HS-27A (cell line): ENCODE data around the gene MZB1.
"Not testable (repeated sequence)": the region's sequence is repeated elsewhere in the genome, so short reads cannot be mapped to it uniquely, and the experiment has no call there.

Experiments
- DNase-seq: peaks from one replicate; pipeline ENCODE4 v3.0.0-alpha.2; 2012; ENCODE audit warnings: low read depth, missing footprints

Gene MZB1

DNA sequence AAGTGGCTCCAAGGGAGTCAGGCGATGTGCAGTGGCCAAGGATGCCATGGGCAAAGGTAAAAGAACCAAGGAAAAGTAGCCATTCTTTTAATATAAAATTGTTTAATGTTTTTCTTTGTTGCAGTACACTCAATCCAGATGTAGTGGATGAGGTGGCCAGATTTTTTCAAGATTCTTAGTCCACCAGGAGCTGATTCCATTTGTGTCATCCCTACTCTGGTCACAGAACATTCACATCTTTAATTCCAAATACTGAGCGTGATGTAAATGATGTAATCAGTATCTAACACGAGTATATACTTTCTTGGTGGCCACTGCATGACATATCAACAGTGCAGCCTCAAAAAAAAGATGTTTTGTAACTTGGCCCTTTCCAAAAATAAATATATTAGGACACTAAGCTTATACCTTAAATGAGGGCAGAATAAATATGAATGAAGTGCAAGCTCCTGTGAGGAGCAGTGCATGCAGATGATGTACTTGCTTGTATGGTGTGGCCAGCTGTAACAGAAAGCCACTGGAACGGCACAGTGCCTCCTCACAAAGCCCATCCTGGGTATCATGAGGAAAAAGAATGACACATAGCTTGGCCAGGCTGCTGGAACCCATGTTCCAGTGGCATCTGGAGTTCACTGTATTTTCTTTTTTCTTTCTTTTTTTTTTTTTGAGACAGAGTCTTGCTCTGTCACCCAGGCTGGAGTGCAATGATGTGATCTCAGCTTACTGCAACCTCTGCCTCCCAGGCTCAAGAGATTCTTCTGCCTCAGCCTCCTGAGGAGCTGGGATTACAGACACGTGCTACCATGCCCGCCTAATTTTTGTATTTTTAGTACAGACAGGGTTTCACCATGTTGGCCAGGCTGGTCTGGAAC, 20.6 kb upstream of the MZB1 start:
- no peak for DNase-seq

DNA sequence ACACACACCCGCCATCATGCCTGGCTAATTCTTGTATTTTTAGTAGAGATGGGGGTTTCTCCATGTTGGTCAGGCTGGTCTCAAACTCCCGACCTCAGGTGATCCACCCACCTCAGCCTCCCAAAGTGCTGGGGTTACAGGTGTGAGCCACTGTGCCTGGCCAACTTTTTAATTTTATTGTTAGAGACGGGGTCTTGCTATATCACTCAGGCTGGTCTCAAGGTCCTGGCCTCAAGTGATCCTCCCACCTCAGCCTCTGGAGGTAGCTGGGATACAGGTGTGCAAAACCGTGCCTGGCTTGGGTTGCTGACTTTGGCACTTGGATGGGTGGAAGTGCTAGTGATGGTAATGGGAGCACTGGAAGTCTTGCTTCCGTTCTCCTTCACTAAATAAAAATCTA, 19.4 kb upstream of the MZB1 start:
- DNase-seq = not testable (repeated sequence)

DNA sequence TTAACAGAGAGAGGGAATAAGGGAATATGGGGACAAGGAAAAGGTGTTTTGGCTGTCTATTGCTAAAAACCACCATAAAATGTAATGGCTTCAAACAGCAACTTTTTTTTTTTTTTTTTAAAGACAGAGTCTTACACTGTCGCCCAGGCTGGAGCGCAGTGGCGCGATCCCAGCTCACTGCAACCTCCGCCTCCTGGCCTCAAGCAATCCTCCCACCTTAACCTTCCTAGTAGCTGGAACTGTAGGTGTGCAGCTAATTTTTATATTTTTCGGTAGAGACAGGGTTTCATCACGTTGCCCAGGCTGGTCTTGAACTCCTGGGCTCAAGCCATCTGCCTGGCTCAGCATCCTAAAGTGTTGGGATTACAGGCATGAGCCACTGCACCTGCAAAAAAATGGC, 18.5 kb upstream of the MZB1 start:
- no peak for DNase-seq

DNA sequence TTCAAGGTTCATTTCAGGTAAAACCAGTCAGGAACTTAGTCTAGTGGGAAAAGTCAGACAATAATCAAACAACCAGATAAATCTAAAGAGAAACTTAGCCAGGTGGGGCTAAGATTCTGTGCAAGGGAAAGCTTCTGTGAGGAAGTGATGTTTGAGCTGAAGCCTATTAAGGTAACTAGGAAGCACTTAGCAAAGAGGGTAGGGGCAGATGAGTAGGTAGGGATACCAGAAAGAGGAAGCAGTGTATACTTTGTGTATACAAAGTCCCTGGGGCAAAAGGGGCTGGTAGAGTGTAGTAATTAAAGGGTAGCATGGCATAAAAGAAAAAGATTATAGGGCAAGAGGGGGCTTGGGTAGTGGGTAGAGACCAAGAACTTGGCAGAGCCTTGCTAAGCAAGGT, 17.8 kb upstream of the MZB1 start:
- no peak for DNase-seq

DNA sequence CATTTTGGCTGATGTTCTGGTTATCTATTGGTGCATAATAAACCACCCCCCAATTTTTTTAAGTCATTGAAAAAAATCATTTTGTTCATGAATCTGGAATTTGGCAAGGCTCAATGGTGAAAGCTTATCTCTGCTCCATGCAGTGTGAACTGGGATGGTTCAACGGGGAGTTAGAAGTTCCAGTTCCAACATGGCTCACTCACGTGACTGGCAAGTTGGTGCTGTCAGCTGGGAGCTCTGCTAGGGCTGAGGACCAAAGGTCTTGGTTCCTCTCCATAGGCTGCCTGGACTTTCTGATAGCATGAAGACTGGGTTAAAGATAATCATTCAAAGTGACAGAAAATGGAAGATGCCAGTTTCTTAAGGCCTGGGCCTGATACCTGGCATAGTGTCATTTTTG, 17.2 kb upstream of the MZB1 start:
- no peak for DNase-seq

DNA sequence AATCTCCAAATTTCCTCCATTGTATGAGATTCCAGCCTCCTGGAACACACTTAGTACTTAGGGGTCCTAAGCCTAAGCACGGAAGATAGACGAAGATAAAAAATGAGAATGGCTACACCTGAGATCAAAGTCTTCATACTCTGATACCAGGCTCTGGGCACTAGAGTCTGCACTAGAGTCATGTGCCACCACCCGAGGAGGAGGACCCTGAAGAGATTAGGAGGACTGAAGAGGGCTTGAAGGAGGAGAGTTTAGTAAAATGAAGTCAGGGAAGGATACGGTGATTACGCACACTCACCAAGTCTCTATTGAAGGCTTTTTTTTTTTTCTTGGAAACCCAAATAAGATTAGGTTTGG, 14.7 kb upstream of the MZB1 start:
- DNase-seq = no peak

DNA sequence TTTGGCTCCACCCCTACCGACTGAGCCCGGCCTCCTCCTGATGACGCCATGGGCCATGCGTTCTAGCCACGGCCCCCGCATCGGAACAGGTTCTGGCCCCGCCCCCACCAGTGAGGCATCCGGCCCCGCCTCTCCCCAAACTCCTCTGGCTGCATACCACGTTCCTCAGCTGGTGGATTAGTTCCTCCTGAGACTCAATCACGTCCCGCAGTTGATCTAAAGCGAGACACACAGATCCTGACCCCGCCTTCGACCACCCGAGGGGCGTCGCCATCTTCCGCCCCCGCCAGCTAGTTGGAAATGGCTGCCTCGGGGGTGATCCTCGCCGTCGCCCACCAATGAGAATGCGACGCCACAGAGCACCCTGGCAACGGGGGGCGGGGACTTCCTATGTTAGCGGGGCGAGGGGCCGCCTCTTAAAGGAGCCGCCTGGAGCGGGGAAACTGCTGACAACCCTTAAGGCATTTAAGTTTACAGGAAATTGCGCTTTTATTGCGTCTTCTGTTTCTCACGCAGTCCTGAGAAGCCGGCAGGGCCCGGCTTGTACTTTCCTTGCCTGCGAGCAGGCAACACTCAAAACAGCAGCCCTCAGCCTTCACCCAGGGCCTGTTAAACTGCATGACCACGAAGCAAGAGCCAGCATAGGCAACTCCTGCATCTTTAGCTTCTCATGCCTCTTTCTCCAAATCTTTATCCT, 14.2 kb upstream of the MZB1 start, which contains the start of gene SPATA24:
Gene SPATA24, minus strand, starts transcription at position 303 of the 697 bp plus-strand sequence. Its CDS starts 29 bp downstream, at position 274.
- DNase-seq = peak; percentile 73

DNA sequence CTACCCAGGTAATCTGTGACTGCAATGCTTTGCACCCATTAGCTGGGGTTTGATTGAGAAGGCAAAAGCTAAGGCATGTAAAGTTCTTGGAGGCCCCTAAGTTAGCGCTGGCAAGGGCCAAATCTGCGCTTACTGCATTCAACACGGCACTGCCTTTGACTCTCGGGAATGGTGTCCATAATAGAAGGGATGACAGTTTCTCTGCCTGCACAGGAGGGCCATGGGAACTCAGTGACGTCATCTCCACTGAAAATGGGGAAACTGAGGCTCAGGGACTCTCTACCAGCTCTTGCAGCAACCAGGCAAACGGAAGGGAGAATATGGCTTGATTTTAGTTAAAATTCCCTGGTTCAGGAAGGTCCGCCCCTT, 13.7 kb upstream of the MZB1 start:
- DNase-seq = no peak

DNA sequence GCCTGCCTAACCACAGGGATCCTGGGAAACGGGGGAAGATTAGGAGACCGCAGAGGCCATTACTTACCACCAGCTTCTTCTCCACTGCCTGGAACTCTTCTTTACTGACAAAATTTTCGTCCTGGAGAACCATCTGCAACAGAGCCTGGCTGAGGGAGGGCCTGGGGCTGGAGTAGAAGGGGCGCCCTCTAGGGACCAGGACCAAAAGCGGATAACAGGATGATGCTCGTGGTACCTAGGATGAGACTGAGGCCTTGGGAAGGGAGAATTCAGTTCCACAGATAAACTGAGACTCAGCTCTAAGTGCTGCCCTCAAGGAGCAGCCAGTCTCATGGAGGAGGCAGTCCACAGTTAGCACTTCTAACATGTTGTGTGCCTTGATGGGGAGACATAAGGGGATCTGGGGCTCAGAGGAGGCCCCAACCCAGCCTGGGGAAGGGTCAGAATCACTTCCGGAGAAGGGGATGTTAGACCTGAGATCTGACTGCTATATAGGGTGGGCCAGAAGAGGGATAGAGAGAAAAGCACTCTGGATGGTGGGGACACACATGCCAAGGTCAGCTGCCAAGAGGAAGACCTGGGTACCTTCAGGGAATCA, 12.9 kb upstream of the MZB1 start:
- DNase-seq = no peak

DNA sequence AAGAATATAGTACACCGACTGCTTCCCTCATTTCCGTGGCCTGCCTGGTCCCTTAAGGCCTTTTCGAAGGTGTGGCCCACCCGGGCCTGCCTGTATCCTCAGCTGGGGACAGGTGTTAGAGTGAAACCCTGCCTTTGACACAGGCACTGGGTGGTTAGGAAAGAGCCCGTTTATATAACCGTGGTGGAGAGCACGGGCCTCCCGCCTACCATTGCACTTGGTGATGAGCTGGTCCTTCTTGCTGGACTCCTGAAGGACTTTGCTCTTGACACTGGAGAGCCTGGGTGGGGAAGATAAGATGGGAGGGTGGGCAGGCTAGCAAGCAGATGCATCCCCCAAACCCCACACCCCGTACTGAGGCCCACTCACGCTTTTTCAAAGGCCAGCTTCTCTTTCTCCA, 11.8 kb upstream of the MZB1 start:
- DNase-seq = no peak

DNA sequence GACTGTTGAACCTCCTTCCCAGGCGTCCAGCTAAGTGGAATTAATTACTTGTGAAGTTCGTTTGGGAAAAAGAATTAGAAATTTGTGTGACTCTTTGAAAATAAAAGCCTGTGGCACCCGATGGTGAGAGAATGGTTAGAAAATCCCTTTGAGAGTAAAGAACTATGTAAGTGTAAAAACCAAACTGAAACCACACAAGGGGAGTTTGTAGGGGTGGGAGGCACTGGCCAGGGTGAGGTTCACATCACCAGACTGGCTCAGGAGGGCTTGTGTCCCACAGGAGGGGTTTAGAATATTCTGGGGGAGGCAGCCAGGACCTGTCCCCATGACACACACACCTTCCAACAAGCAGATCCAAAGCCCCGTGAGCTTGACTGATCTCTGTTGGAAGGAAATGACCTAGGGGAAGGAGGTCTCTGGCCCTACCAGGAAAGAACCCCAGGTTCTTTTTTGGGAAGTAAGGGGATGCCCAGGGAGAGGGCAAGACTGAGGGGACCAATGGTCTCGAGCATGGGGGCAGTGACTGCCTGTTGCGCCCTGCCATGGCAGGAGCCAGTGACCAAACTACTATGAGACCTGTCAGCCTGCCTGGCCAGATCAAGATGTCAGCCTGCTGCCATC, 9.9 kb upstream of the MZB1 start:
- DNase-seq = no peak

DNA sequence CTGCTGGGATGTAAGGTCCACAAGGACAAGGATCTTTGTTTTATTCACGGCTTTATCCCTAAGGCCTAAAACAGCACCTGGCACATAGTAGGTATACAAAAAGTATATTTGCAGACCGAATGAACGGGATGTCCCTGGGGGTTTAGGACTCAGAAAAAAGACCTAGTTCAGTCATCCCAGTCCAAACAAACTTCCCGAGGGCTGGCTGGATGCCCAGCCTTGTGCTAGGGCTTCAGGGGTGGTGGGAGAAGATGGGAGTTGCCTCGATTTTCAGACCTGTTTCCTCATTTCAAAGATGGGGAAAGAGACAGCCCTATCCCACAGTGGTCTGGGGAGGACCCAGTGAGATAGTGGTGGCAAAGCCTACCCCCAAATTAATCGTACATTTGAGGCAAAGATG, 8.2 kb upstream of the MZB1 start:
- no peak for DNase-seq

DNA sequence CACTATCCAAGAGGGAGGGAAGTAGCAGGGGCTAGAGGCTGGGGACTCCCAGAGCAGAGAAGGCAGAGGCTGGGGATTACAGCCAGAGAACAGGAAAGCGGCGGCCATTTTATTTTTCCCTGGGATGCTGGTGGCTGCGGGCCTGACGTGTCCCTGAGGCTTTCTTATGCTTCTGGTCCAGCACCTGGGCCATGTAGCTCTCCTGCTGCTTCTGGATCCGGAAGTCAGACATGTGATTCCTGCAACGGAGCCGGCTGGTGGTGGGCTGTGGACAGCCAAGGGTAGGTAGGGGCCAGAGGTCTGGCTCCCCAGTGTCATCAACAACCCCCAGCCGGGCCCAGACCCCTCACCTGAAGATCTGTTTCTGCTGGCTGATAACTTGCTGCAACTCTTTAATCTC, 7.0 kb upstream of the MZB1 start:
- no peak for DNase-seq

DNA sequence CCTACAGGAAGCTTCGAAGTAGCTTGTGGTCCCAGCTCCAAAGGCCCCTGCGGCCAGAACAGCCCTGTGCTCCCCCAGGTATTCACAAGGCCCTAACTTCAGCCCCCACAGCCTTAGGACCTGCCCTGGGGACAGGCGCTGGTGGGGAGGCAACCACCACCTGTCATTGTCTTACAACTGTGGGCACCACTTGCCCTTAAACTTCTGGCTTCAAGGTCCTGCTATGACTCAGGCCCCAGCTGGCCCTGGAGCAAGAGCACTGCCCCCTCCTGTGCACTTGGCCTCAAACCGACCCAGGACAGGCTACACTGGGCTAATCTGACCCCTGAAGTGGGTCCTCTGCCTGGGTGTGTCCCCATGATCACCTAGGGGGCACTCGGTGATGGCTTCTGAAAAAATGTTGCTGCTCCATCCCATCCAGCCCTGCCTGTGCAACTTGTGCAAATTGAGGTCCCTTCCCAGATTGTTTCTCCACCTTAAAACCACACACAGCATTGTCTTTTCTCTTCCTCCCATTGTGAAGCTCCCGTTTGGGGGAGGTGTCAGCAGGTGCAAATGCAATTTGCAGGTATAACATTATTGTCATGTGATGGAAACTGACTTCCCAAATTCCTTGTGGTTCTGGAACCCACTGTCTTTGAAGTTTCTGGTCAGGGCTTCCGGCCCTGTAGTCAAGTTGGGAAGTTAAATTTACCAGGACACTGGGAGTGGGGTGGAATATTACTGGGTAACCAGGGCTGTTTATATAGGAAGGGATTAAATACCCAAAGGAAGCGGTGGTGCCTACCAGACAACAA, 6.3 kb upstream of the MZB1 start:
- no peak for DNase-seq

DNA sequence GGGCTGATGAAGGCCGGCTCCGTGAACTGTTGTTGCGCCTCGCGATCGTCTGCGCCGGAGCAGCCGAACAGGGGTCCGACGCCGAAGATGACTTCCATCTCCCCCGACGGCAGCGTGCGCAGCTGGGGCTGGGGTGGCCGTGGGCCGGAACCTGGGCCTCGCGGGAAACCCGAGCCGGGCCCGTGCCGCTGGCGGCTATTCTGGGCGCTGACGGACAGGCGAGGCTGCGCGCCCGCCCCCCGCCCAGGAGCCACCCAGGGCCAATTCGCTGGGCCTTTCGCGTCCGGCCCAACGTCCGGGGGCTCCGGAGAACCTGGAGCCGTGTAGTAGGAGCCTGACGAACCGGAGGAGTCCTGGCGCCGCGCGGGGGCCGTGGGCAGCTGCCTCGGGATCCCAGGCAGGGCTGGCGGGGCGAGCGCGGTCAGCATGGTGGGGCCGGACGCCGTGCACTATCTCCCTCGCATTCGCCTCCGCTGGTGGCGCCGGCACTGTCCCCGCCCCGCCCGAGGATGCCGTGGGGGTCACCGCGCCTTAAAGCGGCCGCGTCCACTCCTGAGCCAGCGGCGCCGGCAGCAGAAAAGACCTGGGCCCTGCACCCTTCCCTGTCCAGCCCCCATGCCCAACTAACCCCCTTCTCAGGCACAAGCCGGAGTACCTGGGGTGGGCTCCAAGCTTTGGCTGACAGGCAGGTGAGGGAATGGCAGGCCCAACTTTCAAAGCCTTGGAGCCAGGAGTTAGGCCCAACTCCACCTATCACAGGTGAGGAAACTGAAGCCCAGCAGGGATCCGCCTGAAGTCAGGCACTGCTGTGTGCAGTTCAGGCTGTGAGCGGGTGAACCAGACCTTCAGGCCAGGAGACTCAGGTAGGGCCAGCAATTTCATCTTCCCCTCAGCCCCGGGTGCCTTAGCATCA, 5.2 kb upstream of the MZB1 start, which contains the start of gene PROB1:
Gene PROB1, minus strand, starts transcription at position 451 of the 913 bp plus-strand sequence. Its CDS starts 23 bp downstream, at position 428.
- no peak for DNase-seq

DNA sequence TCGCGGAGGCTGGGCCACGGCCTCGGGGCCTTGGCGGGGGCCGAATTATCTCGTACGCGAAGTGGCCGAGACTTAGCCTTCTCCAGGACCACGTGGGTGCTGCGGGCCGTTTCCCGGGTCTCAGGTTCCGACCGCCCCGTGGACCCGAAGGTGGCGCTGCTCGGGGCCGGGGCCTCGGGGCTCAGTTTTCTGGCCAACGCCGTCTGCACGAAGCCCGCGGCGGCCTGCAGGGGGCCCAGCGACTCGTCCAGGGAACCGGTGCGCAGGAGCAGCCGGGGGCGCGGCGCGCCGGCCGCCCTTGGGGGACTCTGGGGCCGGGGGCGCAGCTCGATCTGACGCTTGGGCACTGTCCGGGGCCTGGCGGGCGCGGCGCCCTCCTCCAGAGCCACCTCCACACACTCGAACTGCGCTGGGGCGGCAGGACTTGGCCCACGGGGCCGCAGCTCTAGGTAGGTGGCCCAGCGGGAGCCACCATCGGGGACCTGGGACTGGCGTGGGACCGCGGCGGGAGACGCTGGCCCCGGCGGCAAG, 4.5 kb upstream of the MZB1 start:
- peak; percentile 29 for DNase-seq

DNA sequence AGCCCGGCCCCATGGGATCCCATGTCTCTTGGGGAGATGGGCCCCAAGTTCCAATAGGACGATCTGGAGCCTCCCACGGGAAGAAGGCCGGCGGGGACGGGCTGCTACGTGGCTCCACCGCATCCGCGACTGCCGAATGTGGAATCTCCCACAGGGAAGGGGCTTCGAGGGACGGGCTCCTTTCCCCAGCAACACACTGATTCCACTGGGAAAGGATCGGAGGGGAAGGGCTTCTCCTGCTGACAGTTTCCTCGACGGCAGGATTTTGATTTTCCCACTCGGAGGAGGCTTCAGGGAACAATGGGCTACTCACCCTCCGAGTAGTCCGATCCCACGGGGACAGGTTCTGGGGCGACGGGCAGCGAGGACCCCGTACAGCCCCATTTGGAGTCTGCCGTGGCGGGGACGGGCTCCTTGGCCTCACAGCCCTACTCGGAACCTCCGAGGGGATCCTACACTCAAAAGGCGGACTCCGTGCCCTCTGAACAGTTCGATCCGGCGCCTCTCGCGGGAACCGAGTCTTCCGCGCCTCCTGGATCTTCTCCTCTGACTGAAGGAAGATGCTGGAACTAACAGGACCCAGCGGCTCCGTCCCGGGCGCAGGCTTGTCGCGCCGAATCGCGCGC, 3.9 kb upstream of the MZB1 start:
- no peak for DNase-seq

DNA sequence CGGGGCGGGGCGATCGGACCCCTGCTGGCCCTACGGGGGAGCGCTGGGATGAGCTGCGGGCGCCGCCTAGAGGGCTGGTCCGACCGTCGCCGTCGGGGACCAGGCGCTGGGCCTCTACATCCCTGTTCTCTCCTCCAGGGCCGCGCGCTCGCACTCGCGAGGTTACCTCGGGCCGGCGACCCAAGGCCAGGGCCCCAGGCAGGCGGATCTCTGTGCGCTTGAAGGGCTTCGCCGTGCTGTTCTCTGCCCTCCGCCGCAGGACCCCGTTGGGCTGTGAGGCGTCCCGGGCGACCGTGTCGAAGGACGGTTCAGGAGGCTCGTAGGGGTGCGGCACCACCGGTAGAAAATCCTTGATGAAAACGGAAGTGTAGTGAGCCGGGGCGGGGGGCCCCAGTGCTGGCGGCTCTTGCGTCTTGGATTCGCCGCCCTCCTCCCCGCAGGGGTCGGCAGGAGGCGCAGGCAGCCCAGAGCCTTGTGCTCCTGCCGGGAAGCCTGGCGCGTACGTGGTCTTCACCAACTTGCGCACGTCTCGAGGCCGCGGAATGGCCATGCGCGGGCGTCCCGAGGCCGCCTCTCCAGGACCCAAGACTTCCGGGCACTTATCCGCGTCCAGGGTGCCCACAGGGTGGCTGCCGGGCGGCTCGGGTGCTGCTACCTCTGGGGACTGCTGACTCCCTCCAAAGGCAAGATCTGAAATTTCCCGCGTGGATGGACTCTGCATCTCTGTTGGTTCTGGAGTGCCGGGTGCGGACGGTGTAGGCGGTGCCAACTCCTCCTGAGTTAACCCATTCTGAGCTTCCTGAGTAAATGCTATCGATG, 3.2 kb upstream of the MZB1 start:
- no peak for DNase-seq

DNA sequence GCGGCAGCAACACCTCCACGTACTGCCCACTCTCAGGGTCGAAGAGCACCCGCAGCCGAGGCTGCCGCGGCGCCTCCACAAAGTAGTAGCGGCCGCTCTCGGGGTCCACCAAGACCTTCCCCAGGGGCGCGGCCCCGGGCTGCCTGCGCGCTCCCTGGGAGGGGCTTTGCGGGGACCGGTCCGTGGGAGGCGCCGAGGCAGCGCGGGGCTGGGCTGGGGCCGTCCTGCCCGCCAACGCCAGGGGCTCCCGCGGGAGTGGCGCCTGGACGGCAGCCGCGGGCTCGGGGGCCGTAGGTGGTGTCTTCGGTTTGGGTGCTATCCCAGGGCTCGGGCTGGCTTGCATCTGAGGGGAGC, 2.6 kb upstream of the MZB1 start:
- no peak for DNase-seq
